GM18861 (cell line): Measurements from ENCODE around the gene LAMA5.

Source experiments
- ATAC-seq: cut with Tn5 transposase; IDR thresholded peaks from one replicate; pipeline ENCODE4 v1.9.1; 2021; ENCODE audit not compliant: unreplicated experiment

LAMA5 gene

DNA sequence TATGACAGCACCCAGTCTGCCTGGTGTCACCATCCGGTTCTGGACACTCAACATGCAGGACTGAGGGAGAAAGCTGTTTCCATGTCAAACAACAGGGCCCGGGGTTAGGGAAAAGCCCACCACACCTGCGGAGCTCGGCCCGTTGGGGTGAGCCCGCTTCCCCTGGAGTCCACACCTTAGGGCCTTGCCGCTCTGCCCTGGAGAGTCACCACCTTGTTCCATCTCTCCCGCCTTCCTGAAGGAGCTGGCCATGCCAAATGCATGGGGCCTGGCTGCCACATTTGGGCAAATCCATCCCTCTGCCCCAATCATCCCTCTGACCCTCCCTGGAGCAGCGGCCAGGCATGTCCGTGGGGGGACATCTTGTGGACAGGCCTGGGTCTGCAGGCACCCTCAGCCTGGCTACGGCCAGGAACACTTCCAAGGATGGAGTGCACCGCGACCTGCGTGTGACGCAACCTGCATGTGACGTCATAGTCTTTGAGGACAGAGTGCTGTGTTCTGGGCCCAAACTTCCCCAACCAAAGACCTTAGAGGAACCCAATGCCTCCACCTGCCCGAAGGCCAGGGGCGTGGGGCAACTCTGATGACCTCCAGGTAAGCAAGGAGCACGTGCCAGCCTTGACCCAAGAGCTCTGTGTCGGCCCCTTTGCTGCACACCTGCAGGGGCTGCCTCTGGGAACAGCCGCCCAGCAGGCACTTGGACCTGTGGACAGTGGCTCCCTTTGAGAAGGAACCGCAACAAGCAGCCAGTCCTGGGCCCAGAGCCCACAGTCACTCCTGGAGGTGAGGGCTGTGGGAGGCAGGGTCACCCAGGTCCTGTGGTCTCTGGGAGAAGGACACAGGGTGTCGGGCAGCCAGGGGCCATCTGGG is 38.2 kb upstream of the LAMA5 start:
- no peak for ATAC-seq

DNA sequence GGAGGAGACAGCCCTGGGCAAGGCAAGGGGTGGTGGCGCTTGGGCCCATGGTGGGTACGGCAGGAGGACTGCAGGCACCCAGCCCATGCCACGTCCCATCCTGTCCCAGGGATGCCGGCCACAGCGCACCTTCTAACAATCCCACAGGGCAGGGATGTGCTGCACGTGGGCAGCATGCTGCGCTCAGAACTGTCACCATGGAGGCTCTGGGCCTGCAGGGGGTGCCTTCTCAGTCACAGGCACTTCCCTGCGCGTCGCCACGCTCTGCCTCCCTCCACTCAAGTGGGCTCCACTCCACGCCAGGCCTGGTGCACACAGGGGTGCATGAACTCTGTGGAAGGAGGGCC is 37.6 kb upstream of the LAMA5 start:
- no peak for ATAC-seq

DNA sequence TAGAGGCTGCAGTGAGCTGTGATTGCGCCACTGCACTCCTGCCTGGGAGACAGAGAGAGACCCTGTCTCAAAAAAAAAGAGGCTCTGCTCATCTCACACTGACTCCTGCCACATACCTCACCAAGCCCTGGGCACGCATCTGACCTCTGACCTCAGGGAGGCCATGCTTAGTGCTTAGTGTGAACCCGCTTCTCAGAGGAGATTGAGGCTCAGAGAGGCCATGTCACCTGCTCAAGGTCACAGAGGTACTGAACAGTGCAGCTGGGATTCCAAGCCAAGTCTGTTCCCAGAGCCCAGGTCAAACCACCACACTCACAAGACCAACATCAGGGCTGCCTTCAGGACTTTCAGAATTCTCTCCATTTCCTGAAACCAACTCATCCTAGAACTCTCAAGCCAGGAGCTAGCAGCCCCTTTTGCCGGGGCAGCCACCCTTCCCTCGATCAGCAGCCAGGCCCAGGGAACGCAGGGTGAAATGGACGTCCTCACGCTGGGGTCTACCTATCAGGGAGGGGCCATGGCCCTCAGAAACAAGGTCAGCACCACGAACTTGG is 37.1 kb upstream of the LAMA5 start:
- no peak for ATAC-seq

DNA sequence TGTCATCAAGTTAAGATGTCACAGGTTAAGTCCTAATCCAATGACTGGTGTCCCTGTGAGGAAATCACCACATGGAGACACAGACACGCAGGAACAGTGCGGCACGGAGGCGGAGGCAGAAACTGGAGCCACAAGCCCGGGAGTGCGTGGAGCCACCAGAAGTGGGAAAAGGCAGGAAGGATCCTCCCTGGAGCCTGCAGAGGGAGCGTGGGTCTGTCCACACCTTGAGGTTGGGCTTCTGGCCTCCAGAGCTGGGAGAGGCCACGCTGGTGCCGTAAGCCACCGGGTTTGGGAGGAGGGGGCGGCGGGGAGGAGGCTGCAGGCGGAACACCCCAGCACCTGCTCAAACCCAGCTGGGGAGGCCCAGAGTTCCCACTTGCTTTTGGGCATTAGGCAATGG is 36.2 kb upstream of the LAMA5 start:
- ATAC-seq = no peak

DNA sequence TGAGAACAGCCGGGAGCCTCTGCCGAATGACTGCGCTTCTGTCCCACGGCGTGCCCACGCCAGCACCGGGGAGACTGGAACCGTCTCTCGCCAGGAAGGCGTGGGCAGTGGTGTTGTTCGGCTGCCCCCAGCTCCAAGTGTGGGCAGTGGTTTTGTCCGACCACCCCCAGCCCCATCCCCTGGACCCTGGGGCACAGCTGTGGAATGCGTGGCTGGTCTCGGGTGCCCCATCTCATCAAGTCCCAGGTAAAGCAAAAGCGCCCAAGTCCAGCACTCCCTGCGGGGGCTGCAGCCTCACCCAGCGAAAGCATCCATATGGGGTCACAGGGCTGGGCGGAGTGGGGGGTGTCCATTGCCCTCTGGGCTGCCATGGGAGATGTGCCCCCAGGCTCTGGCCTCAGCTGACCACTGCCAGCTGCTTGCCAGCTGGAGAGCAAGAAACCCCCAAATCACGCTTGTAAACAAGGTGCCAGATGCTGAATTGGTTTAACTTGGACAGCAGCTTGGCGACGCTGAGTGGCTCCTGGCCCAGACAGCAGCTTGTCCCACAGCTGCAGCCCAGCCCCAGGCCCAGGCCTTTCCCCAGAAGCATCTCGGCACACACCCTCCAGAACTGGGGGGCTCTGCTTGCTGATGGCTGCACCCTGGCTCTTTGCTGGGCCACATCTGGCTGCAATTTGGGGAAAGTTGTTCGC is 35.5 kb upstream of the LAMA5 start:
- no peak for ATAC-seq

DNA sequence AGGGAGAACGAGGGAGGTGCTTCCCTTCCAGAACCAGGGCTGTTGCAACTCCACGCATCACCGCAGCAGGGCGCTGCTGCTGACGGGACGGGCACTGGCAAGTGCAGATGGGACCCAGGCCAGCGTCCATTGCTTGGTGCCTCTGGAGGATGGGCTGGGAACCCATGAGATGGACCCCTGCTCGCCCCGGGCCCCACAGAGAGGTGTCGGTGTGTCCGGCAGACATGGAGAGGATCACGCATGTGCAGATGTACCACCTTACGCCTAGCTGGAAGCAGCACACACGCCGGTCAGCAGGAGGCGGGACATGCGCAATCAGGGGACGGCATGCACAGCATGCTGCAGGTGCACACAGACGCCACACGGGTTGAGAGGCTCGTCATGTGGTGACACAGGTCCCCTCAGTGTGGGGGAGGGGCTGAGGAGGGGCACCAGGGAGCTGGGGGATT is 34.2 kb upstream of the LAMA5 start:
- ATAC-seq = no peak

DNA sequence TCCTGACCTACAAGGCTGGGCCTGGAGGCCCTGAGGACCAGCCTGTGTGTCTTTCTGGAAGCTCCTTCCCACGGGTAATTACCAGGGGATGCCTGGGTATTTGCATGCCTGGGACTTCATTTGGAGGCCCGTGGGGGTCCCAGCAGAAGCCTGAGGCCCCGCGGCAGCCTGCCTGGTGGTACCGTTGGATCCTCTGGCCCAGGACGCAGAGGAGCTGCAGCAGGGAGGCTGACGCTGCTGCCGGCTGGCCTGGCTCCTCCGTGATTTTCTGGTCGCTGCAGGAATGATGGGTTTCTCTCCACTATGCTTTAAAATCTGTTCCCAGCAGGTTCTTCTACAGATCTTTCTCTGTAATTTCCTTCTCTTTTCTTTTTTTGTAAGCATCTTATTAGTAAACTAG is 33.4 kb upstream of the LAMA5 start:
- no peak for ATAC-seq

DNA sequence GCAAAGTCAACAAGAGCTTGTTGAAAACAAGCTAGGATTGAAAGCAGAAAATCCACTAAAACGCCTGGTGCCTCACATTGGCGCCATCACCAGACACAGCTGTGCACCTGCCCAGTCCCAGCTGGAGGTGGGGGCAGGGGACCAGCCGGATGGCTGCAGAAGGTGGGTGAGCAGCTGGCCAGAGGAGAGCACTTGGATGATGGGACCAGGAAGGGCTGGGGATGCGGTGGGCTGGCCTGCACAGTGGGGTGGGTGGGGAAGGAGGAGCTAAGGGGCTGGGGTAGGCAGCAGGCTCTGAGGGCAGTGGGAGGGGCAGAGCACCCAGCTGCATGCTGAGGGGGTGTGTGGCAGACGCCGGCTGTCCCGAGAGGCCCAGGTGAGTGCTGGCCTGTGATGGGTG is 32.9 kb upstream of the LAMA5 start:
- no peak for ATAC-seq

DNA sequence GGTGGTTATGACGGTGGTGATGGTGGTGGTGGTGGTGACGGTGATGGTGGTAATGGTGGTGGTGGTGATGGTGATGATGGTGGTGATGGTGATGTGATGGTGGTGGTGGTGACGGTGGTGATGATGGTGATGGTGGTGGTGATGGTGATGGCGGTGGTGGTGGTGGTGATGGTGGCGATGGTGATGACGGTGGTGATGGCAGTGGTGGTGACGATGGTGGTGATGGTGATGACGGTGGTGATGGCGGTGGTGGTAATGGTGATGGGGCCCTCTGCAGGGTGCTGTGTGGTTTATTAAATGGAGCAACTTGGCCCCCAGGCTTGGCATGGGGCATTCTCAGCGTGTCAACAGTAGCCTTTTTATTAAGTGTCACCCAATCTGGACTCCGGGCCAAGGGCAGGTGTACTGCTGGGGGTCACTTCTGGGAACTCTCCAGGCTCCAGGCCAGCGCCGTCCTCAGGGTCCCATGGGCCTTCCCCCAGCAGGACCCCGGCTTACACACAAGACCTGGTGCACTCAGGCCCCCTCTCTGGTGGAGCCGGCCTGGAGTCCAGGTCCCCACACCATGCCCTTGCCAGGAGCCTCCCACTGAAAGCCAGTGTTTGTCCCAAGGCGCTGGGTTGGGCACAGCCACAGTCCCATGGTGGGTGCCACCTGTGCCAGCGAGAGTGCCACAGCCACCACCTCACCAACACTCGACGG is 31.2 kb upstream of the LAMA5 start:
- ATAC-seq = no peak

DNA sequence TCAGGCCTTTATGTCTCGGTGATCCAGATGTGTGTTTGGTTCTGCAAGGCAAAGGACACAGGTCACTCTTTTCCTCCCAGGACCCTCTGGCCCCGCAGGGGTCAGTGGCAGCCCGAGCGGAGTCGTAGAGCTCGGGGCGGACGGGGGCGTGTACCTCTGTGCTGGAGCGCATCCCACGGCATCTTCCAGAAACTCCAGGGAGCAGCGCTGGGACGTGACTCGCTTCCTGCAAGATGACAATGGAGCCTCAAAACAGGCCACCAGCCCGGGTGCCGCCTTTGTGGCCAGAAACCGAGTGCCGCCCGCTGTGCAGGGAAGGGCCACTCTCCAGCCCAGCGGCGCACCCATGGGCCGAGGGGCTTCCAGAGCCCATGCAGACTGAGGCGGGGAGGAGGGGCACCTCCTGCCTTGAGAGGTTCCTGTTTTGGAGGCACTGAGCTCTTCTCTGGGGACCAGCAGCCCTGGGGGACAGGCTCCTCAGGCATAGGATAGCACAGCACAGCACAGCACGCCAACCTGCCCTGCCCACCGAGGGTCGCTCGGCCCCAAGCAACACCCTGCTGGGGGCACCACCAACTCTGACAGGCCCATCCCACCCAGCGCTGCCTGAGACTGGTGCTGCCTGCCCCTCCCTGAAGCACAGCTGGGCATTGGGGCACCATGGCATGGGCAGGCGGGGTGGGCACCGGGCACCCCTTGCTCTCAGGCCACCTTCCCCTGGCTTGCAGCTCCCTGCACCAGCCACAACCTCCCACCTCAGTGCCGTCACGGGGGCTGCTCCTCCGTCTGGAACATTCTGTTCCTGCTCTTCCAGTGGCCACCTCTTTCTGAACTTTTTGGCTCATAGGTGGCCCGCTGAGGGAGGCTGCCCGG is 29.5 kb upstream of the LAMA5 start:
- ATAC-seq = no peak

DNA sequence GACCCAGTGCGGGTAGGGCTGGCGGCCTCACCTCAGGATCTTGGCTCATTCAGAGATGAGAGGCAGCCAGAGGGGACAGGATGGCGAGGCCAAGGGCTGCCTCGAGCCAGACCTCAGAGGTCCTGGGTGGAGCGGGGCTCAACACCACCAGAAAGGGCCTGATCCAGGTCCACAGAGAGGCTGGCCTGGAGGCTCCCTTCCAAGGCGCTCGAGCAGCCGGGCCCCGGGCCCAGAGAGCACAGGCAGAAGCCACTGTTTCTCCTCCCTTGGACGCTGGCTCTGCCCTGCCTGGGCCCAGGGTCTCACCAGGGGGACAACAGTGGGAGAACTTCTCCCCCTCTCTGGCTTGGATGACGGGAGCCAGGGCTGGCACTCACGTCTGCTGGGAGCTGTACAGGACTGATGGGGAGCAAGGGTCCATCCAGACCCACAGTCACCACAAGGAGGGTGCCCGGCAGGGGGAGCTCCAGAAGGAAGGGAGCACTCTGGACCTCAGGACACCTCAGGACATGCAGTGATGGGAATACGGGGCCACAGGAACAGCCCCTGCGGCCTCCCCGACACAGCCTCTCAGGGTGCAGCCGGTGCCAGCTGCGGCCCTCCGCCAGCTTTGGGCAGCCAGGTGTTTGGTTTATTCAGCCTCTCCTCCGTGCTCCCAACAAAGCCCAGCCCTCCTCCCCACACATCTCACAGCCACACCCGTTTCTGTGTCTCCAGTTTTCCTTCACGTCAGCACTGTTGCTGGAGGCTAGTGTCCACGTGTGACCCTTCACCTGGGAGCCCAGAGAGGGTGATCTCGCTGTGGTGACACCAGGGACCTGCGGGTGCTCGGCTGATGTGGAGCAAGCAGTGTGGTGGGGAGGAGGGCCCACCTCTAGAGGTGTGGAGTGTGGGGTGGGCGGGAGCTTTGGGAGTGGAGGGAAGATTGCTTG is 28.5 kb upstream of the LAMA5 start:
- no peak for ATAC-seq

DNA sequence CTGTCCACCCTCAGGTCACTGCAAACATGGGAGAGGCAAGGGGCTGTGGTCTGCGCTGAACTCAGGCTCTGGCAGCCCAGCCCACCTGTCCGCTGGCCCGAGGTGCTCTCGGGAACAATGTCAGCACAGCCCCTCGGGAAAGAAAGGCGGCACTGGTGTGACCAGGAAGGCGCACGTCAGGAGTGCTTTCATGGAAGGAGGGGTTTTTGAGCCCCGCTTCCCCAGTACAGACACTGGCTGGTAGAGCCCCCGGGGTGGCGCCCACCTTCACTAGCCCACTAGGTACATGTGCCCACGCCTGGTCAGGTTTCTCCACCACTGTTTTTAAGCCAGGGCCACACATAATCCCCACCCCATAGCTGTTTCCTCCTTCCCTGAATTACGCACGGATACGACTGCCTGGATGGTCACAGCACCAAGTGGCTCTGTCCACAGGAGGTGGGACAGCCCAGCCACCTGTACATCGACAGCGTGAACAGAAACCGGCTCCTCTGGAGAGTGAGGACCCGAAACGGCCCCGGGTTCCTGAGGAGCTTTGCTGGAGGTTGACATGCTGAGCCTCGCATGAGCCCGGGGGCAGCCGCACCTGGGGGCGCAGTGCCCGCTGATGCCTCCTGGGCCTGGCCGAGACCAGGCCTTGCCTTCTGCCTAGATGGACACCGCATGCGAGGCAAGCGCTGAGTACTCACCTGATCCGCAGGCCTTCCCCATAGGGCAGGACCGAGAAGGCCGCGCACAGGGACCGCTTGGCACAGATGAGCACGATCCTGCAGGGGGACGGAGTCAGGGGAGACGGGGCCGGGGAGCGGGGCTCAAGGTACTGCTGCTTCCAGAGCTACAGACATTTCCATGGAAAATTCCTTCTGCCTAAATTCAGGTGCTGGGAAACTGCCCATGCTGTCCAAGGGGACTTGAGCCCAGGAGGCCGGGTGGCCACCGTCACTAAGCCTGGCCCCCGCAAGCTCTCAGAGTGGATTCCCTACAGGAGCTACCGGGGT is 27.4 kb upstream of the LAMA5 start:
- ATAC-seq = no peak

DNA sequence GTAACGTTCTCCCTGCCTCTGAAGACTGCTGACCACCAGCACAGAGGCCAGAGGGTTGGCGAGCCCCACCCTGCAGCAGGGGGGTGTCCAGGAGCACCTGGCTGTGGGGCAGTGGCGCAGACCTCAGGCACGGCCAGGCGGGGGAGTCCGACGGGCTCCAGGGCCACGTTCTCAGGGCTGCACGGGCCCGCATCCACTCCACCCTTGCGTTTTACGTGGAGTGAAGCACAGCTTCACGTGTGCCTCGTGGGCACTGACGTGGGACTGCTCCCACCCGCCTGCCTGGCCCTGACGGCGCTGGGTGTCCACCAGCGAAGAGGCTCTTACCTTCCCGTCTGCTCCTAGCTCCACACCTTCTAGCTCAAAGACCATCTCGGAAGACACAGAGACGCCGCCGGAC is 26.7 kb upstream of the LAMA5 start:
- ATAC-seq = no peak

DNA sequence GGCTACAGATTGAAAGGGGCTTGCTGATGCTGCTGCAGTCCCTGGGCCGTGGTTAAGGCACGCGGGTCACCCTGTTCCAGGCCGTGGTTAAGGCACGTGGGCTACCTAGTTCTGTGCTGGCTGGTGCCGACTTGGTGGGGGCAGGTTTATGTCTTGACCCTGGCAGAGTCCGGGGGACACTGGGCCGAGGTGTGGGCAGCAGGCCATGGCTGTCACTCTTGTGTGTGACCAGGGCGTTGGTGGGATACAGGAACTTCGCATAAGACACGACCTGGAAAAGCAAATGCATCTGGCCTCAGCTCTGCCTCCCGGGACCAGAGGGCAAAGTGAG is 26.2 kb upstream of the LAMA5 start:
- no peak for ATAC-seq

DNA sequence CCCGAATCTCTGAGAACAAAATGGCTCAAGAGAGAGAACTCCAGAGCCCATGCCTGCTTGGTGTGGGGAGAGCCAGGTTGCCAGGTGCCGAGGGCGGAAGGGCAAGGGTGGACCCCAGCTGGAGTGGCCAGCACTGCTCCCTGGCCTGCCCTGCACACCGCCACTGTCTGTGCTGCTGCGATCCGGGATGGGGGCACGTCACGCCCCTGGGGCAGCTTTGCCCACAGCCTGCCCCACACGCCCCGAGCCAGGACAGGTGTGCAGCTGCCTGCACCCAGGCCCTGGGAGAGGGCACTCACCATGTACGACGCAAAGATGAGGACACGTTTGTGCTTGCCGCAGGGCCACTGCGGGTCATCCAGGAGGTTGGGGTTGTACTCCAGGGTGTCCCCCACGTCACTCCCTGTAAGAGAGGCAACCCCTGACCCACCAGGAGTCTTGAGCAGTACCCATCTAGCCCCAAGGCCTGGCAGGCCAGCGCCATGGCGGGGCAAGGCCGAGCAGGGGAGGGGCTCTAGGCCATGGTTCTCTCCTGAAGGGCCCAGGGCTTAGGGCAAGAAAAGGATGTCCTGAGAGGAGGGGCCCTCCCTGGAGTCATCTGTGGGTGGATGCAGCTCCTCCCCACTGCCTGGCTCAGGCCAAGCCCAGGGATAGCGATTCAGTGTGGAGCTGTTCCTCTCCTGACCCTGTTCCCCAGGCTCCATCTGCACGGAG is 25.7 kb upstream of the LAMA5 start:
- ATAC-seq = no peak

DNA sequence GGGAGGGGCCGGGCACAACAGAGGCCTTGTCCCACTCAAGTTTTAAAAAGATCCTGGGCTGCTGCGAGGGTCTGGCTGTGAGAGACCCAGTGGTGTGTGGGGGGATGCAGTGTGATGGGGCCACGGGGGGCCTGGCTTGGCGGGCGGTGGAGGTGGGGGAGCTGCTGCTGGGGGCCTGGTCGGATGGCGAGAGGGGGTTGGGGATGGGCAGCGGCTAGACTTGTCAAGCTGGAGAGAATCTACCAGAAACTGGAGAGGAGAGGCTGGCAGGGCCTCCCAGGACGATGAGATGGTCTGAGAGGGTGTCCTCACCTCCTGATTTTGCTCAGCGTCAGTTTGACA is 24.9 kb upstream of the LAMA5 start:
- no peak for ATAC-seq

DNA sequence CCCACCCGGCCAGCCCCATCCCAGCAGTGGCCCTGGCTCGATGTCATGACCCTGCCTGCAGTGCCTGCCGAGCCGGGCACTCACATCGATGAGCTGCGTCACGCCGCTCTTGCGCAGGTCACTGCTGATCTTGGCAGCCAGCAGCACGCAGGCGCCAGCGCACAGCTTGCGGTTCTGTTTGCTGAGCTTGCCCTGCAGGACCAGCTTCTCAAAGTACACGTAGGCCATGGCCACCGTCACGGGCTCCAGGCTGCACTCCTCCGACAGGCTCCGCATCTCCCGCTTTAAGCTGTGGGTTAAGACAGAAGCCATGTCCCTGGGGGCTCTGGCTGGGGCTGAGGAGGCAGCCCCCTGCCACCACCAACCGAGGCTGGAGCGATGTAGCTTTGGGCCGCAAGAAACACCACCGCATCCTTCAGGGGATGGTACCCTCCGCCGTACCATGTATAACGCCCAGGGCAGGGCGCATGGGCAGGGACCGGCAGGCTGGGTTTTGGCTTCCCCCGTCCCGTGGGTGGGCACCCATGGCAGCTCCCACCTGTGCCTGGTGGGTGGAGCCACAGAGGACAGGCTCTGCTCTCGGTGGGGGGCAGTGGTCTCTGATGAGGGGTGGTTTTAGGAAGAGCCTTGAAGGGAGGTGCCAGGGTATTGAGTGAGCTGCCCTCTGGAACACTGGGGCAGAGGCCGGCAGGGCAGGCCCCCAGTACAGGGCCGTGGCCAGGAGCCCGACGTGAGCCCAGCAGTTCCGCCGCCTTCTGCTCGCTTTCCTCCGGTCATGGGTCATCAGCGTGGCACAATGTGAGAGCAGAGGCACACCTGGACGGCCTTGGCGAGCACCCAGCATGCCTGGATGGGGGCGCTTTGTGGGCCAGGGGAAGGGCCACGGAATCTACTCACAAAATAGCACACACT is 24.3 kb upstream of the LAMA5 start:
- ATAC-seq = no peak
